Activated B cell treated with CpG ODN at 0.5 μM for 24 hours (primary cell): ENCODE data around the gene ENG. TPM values are rescaled to one million over a fixed set of nuclear protein-coding genes. Genes with fewer than 3 reads are reported as not detected.

Experiments
- ATAC-seq: fragments of 200-7000 bp; cut with Tn5 transposase; one replicate; pipeline ENCODE4 v1.10.0; 2021; ENCODE audit warnings: low read depth, mild to moderate bottlenecking, moderate library complexity
- CTCF ChIA-PET: fragments of 350-600 bp; sonication (Branson Sonifier 250); formaldehyde crosslinking; loops from one replicate; lab custom pipeline; 2021; ENCODE audit warnings: antibody characterized with exemption; lab: Charles Lee
- POLR2A ChIA-PET: fragments of 350-600 bp; sonication (Branson Sonifier 250); formaldehyde crosslinking; loops from one replicate; lab custom pipeline; 2021; ENCODE audit warnings: antibody characterized with exemption; lab: Charles Lee
- DNase-seq: peaks from one replicate; pipeline ENCODE4 v3.0.0; 2022
- H3K27ac Mint-ChIP-seq: one replicate; pipeline ENCODE4 v1.8.0; 2020; ENCODE audit warnings: mixed read lengths
- H3K27me3 Mint-ChIP-seq: one replicate; pipeline ENCODE4 v1.8.0; 2021; ENCODE audit warnings: mixed read lengths
- H3K36me3 Mint-ChIP-seq: one replicate; pipeline ENCODE4 v1.8.0; 2021; ENCODE audit warnings: low read depth, mixed read lengths
- H3K4me1 Mint-ChIP-seq: one replicate; pipeline ENCODE4 v1.8.0; 2021; ENCODE audit warnings: mixed read lengths
- H3K4me3 Mint-ChIP-seq: one replicate; pipeline ENCODE4 v1.8.0; 2020; ENCODE audit warnings: mild to moderate bottlenecking, mixed read lengths
- H3K9me3 Mint-ChIP-seq: one replicate; pipeline ENCODE4 v1.8.0; 2020; ENCODE audit warnings: mixed read lengths
- intact Hi-C: fragments of 100-400 bp; cut with micrococcal nuclease; formaldehyde crosslinking; loops from one replicate; pipeline ENCODE4 v1.15.1; 2024
- total RNA-seq: library from RNA; stranded (reverse); gene quantifications from 2 replicates; pipeline ENCODE4 v1.2.3, GENCODE V29; 2022
- TF ChIP-seq, protein P1 (sequence below): fragments of 200-600 bp; IDR thresholded peaks from one replicate; pipeline ENCODE4 v1.8.0; 2022; ENCODE audit warnings: antibody characterized with exemption, mild to moderate bottlenecking

Gene ENG
- total RNA-seq, 1 donor from 2014 or later, result 6.1 TPM

DNA sequence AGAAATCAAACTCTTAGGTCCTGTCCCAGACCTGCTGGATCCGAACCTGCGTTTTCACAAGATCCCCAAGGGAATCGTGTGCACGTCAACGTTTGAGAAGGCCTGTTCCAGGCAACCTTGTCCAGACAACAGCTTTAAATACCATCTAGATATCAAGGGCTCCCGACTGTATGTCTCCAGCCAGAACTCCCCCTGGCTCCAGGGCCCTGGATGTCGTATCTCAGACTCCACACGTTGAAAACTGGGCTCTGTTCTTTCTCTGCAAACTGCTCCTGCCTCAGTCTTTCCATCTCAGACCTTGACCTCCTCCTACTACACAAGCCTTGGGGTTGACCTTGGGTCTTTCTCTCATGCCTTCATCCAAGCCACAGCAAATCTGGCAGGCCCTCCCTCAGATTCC, 5.8 kb upstream of the ENG start:
- TF ChIP-seq, protein P1, sequence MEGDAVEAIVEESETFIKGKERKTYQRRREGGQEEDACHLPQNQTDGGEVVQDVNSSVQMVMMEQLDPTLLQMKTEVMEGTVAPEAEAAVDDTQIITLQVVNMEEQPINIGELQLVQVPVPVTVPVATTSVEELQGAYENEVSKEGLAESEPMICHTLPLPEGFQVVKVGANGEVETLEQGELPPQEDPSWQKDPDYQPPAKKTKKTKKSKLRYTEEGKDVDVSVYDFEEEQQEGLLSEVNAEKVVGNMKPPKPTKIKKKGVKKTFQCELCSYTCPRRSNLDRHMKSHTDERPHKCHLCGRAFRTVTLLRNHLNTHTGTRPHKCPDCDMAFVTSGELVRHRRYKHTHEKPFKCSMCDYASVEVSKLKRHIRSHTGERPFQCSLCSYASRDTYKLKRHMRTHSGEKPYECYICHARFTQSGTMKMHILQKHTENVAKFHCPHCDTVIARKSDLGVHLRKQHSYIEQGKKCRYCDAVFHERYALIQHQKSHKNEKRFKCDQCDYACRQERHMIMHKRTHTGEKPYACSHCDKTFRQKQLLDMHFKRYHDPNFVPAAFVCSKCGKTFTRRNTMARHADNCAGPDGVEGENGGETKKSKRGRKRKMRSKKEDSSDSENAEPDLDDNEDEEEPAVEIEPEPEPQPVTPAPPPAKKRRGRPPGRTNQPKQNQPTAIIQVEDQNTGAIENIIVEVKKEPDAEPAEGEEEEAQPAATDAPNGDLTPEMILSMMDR, result no peak
- Mint-ChIP-seq H3K4me1 (peaks cover 58% of the 10 kb centered on the region), H3K36me3 (no peaks in the 10 kb centered on the region), H3K4me3 (no peak overlapping the region), H3K27ac (no peak overlapping the region), H3K9me3 (no peaks in the 10 kb centered on the region), H3K27me3 (no peaks in the 10 kb centered on the region)
- intact Hi-C loops, result no loop called here
- CTCF ChIA-PET, result no interaction called here
- DNase-seq (no peak), ATAC-seq (no peak)
- POLR2A ChIA-PET, result interaction anchor here (0.6 kb wide), 1 partner anchor 95 kb away, joined by 4 read pairs; no protein-coding TSS in a partner anchor

DNA sequence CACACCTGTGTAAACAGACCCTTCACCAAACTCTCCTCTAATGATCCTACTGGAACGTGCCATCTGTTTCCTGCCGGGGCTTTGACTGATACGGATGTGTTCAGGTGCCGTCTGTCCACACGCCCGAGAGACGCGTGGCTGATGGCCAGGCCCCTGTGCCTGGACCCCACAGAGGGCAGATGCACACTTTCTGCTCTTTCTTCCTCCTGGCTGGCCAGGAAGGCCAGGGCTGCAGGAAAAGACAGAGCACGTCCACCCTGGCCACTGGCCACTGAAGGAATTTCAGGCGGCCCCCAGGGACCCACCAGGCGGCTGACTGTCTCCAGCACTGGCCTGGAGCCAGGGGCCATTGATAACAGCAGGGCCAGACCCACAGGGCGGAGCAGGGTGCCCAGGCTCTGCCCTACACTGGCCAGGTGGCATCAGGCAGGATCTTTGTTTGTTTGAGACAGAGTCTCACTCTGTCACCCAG, 3.6 kb upstream of the ENG start:
- H3K9me3 Mint-ChIP-seq, result no peaks in the 10 kb centered on the region
- intact Hi-C loops, result no loop called here

DNA sequence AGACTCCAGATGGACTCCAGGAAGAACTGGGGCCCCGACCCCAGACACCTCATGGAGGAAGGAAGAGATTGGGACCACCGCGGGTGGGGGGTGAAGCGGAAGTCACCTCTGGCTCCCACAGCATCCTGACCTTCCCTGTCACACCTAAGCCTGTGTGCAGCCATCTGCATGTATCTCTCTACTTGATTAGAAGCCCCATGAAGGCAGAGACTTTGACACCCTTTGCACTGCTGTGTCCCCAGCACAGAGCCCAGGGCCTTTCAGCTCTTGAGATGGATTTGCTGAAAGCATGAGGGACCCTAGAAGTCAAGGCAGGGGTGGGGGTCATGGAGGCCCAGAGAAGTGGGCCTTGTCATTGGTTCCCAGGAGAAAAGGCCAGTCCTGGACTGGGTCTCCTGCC, 2.8 kb upstream of the ENG start:
- ChIA-PET POLR2A (no interaction called here), CTCF (interaction anchor here (1.0 kb wide), 1 partner anchor 12 kb away, joined by 4 read pairs; no protein-coding TSS in a partner anchor)
- Mint-ChIP-seq H3K27me3 (no peaks in the 10 kb centered on the region), H3K36me3 (no peaks in the 10 kb centered on the region), H3K9me3 (no peaks in the 10 kb centered on the region), H3K27ac (no peak overlapping the region), H3K4me1 (peaks cover 58% of the 10 kb centered on the region), H3K4me3 (no peak overlapping the region)
- TF ChIP-seq, protein P1, result no peak
- intact Hi-C loops, result no loop called here
- no peak for DNase-seq
- no peak for ATAC-seq

More for the DNA sequence above, 3.6 kb upstream of the ENG start:
- POLR2A ChIA-PET, result no interaction called here
- ATAC-seq (no peak), DNase-seq (no peak)
- H3K27me3 Mint-ChIP-seq, result no peaks in the 10 kb centered on the region
- H3K4me1 Mint-ChIP-seq, result peaks cover 62% of the 10 kb centered on the region
- CTCF ChIA-PET, result no interaction called here
- H3K4me3 Mint-ChIP-seq, result no peak overlapping the region
- TF ChIP-seq, protein P1, result no peak
- no peak overlapping the region for H3K27ac Mint-ChIP-seq
- H3K36me3 Mint-ChIP-seq, result no peaks in the 10 kb centered on the region

DNA sequence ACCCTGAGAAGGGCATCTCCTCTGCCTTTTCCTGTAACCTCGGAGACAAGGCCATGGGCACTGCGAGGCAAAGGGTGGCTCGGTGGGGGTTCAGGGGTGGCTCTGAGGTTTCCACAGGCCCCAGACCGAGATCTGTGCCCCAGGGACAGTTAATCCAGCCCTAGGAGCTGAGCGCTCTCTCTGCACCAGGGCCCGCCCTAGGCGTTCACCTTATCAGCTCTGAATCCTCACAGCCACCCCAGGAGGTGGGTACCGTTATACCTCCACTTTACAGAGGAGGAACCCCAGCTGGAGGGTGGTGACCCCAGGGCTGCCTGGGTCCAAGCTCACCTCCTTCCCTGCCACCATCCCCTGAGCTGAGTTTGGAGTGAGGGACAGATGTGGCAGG, 2.3 kb upstream of the ENG start:
- ATAC-seq, result no peak
- H3K27ac Mint-ChIP-seq, result no peak overlapping the region
- no peak for DNase-seq
- no peaks in the 10 kb centered on the region for H3K9me3 Mint-ChIP-seq
- peaks cover 57% of the 10 kb centered on the region for H3K4me1 Mint-ChIP-seq
- no peaks in the 10 kb centered on the region for H3K27me3 Mint-ChIP-seq
- CTCF ChIA-PET, result interaction anchor here (1.0 kb wide), 1 partner anchor 13 kb away, joined by 4 read pairs; no protein-coding TSS in a partner anchor
- POLR2A ChIA-PET, result no interaction called here
- no peak overlapping the region for H3K4me3 Mint-ChIP-seq
- TF ChIP-seq, protein P1, result no peak
- H3K36me3 Mint-ChIP-seq, result no peaks in the 10 kb centered on the region
- intact Hi-C loops, result no loop called here

DNA sequence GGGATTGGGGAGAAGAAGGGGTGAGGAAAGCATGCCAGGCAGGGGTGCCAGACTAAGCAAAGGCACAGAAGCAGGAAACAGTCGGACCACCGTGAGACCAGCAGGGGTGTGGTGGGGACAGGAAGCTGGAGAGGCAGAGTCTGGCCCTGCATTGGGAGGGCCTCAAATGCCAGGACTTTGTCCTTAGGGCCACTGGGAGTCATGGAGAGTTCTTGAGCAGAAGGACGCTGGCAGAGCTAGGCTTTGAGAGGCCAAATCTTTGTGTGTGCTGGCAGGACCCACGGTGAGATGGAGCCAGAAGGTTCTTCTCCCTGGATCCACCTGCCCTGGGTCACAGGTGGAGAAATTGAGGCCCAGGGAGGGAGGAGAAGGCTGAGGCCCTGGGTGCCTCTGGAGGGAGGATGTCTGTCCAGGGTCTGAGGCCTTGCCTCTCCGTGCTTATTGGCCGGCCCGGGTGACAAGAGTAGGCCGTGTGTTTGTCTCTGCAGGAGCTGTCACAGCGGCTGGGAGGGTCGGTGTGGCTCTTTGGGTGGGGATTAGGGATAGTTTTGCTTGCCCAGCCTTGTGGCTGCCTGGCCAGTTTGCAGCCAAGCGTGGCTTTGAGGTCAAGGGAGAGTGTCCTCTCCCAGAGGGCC, 1.8 kb upstream of the ENG start:
- ChIA-PET POLR2A (no interaction called here), CTCF (interaction anchor here (1.3 to 2.1 kb wide), 2 partner anchors 9 to 14 kb away, joined by 4 to 11 read pairs; no protein-coding TSS in a partner anchor)
- Mint-ChIP-seq H3K9me3 (no peaks in the 10 kb centered on the region), H3K36me3 (no peaks in the 10 kb centered on the region), H3K27me3 (no peaks in the 10 kb centered on the region), H3K4me1 (peaks cover 52% of the 10 kb centered on the region), H3K4me3 (no peak overlapping the region), H3K27ac (no peak overlapping the region)
- no peak for ATAC-seq
- intact Hi-C loops, result no loop called here
- TF ChIP-seq, protein P1, result no peak
- DNase-seq, result no peak
